Thyroid gland (tissue), 4 donors: ENCODE data around the gene U2SURP. TPM values are rescaled to one million over a fixed set of nuclear protein-coding genes. Genes with fewer than 3 reads are reported as not detected.

Source experiments
- DNase-seq, 2 donors: peaks; one replicate each; pipeline ENCODE4 v3.0.0-alpha.2; 2019
- H3K27ac ChIP-seq, 3 donors: fragments of 200-600 bp; sonication (generic); 1 replicate in 2 of 3; 2 replicates in 1 of 3; pipeline ENCODE4 v1.5.1; 2016 to 2019; ENCODE audit warnings: mild to moderate bottlenecking in 1 of 3, moderate library complexity in 1 of 3
- H3K27me3 ChIP-seq: fragments of 200-600 bp; sonication (generic); one replicate; pipeline ENCODE4 v1.5.1; 2019
- H3K36me3 ChIP-seq, 2 donors: fragments of 200-600 bp; sonication (generic); one replicate each; pipeline ENCODE4 v1.5.1; 2016 to 2019
- H3K4me1 ChIP-seq, 2 donors: fragments of 200-600 bp; sonication (generic); one replicate each; pipeline ENCODE4 v1.5.1; 2017 to 2019
- H3K4me3 ChIP-seq, 3 donors: fragments of 200-600 bp; sonication (generic); replicated peaks in 1 of 3; 1 replicate in 2 of 3; 2 replicates in 1 of 3; pipeline ENCODE4 v1.5.1; 2016; ENCODE audit warnings: mild to moderate bottlenecking in 1 of 3
- H3K9me3 ChIP-seq: fragments of 200-600 bp; sonication (generic); one replicate; pipeline ENCODE4 v1.5.1; 2017
- CTCF ChIP-seq, 6 experiments: fragments of 200-600 bp in 3 of 6; fragments of 450-650 bp in 3 of 6; sonication (generic) in 3 of 6; IDR thresholded peaks; one replicate each; pipeline ENCODE4 v1.5.1; 2016 to 2019; ENCODE audit warnings: antibody characterized with exemption in 6 of 6, mild to moderate bottlenecking in 2 of 6, inconsistent platforms in 1 of 6, moderate library complexity in 1 of 6
- POLR2A ChIP-seq, 2 donors: fragments of 450-650 bp; IDR thresholded peaks; one replicate each; pipeline ENCODE4 v1.6.1; 2017; ENCODE audit warnings: antibody characterized with exemption in 2 of 2, mild to moderate bottlenecking in 2 of 2, moderate library complexity in 1 of 2
- WGBS, 2 donors: methylation state at CpG; one replicate each; pipeline ENCODE4 v1.1.5; 2017; 5-methylcytosine and 5-hydroxymethylcytosine counted together
- intact Hi-C: fragments of 100-400 bp; cut with DNase I; formaldehyde crosslinking; loops from one replicate; pipeline ENCODE4 v1.15.1; 2023
- total RNA-seq, 4 donors: library from RNA; depleted of rRNA; stranded (reverse); fragments of >200 nt; gene quantifications; one replicate each; pipeline ENCODE4 v1.2.3, GENCODE V29; 2016

The U2SURP gene
- total RNA-seq, 4 donors from 2014 or later, result 87.8 to 144 (median 102) TPM

- Histone ChIP-seq H3K4me3 (no peak overlapping the region), H3K27me3 (no peaks in the 10 kb centered on the region), H3K36me3 (no peaks in the 10 kb centered on the region), H3K4me1 (no peaks in the 10 kb centered on the region), H3K27ac (no peak overlapping the region), H3K9me3 (no peaks in the 10 kb centered on the region)
- intact Hi-C loops, result no loop called here
- 74 to 79% methylated on average over 3 of the region's 3 CpGs for WGBS, 2 donors
- DNase-seq, result no peak
- no peak for TF ChIP-seq POLR2A (IDR thresholded peaks at IDR 0.05)
Observed at GRCh38 chr3:142971431-142971830, 29.9 kb upstream of the U2SURP start.

GRCh38 chr3:142972092-142972753, 29.1 kb upstream of the U2SURP start:
- Histone ChIP-seq H3K9me3 (no peaks in the 10 kb centered on the region), H3K27ac (no peak overlapping the region), H3K4me3 (no peak overlapping the region), H3K27me3 (no peaks in the 10 kb centered on the region), H3K36me3 (no peaks in the 10 kb centered on the region), H3K4me1 (no peaks in the 10 kb centered on the region)
- 77 to 78% methylated on average over 7 of the region's 7 CpGs for WGBS, 2 donors
- TF ChIP-seq CTCF (IDR thresholded peaks at IDR 0.05) (no peak), POLR2A (IDR thresholded peaks at IDR 0.05) (no peak)
- intact Hi-C loops, result no loop called here
- DNase-seq, result no peak

- Histone ChIP-seq H3K27ac (no peak overlapping the region), H3K27me3 (no peaks in the 10 kb centered on the region), H3K4me3 (no peak overlapping the region), H3K36me3 (no peaks in the 10 kb centered on the region), H3K9me3 (no peaks in the 10 kb centered on the region), H3K4me1 (no peaks in the 10 kb centered on the region)
- WGBS, 2 donors, result 76 to 79% methylated on average over 8 of the region's 8 CpGs
- intact Hi-C loops, result no loop called here
- DNase-seq, result no peak
- TF ChIP-seq CTCF (IDR thresholded peaks at IDR 0.05), result no peak
- TF ChIP-seq POLR2A (IDR thresholded peaks at IDR 0.05), result no peak
Observed at GRCh38 chr3:142973217-142974009, 28.0 kb upstream of the U2SURP start.

- no peaks in the 10 kb centered on the region for H3K27me3 ChIP-seq
- no peaks in the 10 kb centered on the region for H3K36me3 ChIP-seq
- intact Hi-C loops, result no loop called here
- no peak for DNase-seq
- TF ChIP-seq CTCF (IDR thresholded peaks at IDR 0.05) (no peak), POLR2A (IDR thresholded peaks at IDR 0.05) (no peak)
- no peaks in the 10 kb centered on the region for H3K4me1 ChIP-seq
- no peaks in the 10 kb centered on the region for H3K9me3 ChIP-seq
- H3K27ac ChIP-seq, result no peak overlapping the region
- 88 to 93% methylated on average over 4 of the region's 4 CpGs for WGBS, 2 donors
- H3K4me3 ChIP-seq, result no peak overlapping the region
Observed at GRCh38 chr3:142975316-142975995, 25.9 kb upstream of the U2SURP start.

GRCh38 chr3:142976621-142977398, 24.6 kb upstream of the U2SURP start:
- no peaks in the 10 kb centered on the region for H3K27me3 ChIP-seq
- H3K4me3 ChIP-seq, result no peak overlapping the region
- 66 to 67% methylated on average over 8 of the region's 8 CpGs for WGBS, 2 donors
- H3K36me3 ChIP-seq, result no peaks in the 10 kb centered on the region
- H3K4me1 ChIP-seq, result no peaks in the 10 kb centered on the region
- H3K9me3 ChIP-seq, result no peaks in the 10 kb centered on the region
- H3K27ac ChIP-seq, result no peak overlapping the region
- intact Hi-C loops, result no loop called here
- peak; percentile 18 to 39 for DNase-seq
- TF ChIP-seq POLR2A (IDR thresholded peaks at IDR 0.05) (no peak), CTCF (IDR thresholded peaks at IDR 0.05) (no peak)
